ENCODE measurements around the gene NIT1.

NIT1 gene

DNA sequence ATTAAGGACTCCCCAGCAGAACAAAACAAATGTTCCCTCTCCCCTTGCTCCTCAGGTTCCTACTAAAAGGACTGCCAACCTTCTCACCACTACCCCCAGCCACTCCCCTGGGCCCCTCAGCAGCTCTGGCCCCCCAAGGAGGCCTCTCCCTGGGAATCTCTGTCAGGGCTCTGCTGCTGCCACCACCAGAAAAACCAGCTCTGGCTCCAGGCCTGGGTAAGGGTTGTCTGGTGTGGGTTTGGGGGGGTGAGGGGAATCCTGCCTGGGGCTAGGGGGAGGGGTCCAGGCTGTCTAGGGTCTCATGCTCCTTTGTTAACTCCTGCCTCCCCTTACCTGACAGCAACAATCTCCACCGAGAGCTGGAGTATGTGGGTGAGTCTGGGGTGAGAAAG is 33.3 kb upstream of the NIT1 start:
- DNase-seq (ENCODE audit: low read depth in 2 of 2) = no peak

DNA sequence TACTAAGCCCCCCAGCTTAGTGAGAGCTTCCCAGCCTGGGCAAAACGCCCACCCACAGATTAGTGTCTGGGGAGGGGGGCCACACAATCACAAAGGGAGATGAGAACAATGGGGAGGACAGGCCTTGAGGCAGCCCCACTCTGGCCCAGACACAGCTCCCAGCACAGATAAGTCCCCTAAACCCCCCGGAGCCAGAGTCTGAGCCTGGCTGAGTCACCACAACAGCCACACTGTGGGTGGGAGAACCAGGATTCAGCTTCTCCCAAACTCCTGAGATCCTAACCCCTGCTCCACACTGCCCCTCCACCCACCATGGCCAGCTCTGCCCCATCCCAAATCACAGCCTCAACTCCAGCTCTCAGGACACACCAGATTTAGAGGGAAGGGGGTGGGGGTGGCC is 32.7 kb upstream of the NIT1 start:
- no peak for DNase-seq (ENCODE audit: low read depth in 2 of 2)

DNA sequence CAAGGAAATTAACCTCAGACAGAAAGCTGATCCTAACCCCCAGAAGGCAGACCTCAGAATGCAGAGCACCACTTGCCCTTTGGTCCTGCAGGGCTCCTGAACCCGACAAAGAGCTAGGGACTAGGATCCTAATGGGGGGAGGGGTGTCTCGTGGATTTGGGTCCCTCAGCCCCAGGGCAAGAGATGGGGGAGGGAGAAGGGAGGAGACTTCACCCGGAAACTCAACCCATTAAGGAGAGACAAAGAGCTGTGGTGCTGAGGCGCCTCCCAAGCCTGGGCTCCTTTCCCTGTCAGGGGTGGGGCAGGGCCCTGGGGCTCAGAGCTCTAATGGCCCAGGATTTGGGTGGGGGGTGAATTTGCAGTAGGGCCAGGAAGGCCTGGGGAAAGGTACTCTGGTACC is 31.4 kb upstream of the NIT1 start:
- no peak for DNase-seq (ENCODE audit: low read depth in 2 of 2)

DNA sequence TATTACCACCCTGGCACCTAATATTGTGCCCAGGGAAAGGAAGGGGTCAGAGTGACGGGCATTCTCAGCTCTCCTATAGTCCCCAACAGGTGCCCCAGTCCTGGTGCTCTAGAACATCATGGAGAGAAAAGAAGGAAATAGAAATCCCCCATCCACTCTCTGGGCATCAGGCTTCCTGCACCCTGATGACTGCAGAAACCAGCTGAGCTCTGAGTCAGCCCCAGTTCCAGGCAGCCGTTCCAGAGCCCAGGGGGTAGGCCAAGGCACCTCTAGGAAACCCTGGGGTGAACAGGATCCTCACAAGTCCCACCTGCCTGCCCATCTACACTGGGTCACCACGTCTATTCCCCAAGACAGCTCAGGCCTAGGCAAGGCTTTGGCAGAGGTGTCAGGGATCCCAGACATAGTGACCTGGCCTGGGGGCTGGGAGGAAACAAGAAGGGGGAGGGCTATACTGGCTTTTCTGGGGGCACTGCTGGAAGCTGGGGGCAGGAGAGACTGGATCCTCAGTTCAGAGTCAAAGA is 29.3 kb upstream of the NIT1 start:
- DNase-seq (ENCODE audit: low read depth in 2 of 2) = no peak

DNA sequence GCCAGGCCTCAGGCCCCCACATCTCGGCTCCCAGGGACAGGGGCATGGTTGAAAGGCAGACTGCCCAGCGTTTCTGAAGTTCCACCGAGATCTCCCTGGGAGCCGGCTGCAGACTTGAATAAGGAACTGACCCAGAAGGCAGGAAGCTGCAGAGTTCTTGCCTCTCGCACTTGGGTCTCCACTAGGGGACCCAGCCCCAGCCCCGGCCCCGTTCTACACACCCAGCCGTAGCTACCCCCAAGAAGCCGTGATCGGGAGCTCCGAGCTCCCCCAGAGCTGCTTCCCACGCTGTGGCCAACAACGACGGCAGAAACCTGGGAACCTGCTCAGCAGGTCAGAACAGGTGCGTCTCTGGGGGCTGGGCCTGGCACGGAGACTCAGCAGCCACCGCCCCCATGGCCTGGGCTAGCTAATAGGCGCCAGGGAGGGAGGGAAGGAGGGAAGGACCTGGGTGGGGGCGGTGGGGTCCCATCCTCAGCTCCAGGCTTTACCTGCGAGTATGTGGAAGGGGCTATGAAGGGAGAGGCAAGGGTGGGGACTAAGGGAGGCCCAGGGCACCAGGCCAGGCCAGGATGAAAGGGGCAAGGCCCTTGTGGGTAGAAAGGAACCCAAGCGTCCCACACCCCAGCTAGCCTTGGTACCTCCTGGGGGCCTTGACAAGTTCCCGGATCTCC is 28.5 kb upstream of the NIT1 start, which contains the start of gene NECTIN4:
NECTIN4 (minus strand) TSS at position 308 of the 674 bp plus-strand sequence; CDS start at position 46, 262 bp downstream.
- DNase-seq (ENCODE audit: low read depth in 2 of 2) = no peak

DNA sequence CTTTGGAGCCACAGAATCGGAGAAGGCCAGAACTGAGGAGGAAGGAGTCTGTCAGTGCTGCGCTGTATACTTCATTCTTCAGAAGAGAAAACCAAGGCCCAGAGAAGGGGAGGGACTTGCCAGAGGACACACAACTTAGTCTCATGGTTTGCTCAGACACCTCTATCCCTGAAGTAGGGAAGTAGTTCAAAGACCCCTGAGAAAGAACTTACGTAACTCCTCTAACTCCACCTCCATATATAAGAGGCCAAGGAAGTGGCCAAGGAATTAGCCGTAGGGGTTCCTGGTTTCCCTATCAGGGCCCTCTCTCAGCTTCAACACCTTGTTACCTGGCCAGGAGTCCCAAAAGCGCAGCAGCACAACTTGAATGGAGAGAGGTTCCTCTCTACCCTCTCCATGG is 28.0 kb upstream of the NIT1 start:
- DNase-seq (ENCODE audit: low read depth in 2 of 2) = no peak

DNA sequence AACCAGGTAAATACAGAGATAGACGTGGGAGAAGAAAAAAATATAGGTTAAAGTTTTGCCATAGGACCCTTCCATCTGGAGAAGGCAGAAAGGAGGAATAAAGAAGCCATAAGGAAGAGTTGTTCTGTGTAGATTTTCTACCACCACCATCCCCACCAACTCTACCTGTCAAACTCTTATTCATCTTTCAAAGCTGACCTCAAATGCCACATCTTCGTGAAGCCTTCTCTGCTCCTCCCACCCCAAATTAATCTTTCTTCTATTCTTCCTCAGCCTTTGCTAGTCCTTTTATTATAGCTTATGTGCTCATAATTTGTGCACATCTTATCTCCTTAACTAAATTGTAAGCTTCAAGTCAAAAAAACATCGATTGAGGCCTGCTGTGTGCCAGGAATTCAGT is 27.3 kb upstream of the NIT1 start:
- no peak for DNase-seq (ENCODE audit: low read depth in 2 of 2)

DNA sequence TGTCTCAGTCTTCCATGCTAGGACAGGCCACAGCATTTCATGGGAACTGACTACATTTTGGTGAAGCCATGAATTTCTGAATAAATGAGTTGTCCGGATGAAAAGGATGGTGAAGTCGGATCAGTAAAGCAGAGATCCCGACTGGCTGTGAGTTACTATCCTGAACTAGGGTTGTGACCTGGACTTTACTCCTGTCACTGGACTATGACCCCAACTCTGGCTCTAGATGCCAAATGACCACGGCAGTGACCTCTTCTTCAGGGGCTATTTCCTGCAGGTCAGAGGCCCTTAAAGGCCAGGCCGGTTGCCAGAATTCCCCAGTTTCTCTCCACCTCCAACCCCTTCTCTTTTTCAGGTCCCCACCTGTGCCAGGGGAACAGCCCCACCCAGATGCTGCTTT is 26.8 kb upstream of the NIT1 start:
- no peak for DNase-seq (ENCODE audit: low read depth in 2 of 2)

DNA sequence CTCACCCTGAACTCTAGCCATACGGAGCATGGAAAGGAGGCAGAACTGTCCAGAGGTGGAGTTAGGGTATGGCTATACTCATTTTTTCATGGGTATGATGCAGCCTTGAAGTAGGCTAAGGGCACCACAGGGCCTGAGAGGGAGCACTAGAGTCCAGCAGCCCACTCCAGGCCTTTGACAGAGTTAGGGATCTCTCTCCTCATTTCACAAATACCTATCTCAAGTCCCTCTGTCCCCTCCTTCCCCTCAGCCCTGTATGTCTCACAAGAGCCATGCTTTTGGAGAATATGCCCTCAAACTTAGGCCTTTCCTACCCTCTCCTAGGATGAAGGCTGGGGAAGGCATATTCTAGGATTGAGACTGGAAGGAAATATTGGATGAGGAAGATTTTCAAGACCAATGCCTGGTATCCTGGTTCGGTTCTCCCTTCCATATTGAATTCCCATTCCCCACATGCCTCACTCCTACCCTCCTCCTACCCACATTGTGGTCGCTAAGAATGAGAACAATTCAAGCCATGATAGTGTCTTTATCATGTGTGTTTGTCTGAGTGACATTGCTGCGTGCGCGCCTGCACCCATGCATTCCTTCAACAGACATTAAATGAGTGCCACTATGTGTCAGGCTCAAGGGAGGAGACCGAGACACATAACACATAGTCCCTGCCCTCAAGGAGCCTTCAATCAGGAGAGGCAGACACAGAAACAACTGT is 26.0 kb upstream of the NIT1 start:
- DNase-seq (ENCODE audit: low read depth in 2 of 2) = no peak

DNA sequence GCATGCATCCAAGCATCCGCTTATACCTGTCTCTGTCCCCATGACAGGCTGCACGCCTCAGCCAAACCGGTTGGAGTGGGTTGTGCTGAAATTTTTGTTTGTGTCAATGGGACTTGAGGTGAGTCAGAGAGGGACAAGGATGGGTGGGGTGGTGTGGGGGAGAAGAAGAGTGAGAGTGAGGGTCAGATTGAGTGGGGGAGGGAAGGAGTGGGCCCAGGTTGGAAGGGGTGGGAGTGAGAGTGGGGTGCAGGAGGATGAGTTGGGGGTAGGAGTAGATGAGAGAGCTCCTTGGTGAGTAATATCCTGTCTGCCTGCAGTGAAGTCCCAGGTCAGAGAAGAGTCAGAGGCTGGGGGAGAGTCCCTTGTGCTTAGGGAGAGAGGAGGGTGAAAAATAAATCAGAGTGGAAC is 25.3 kb upstream of the NIT1 start:
- DNase-seq (ENCODE audit: low read depth in 2 of 2) = peak; percentile 44 to 60

DNA sequence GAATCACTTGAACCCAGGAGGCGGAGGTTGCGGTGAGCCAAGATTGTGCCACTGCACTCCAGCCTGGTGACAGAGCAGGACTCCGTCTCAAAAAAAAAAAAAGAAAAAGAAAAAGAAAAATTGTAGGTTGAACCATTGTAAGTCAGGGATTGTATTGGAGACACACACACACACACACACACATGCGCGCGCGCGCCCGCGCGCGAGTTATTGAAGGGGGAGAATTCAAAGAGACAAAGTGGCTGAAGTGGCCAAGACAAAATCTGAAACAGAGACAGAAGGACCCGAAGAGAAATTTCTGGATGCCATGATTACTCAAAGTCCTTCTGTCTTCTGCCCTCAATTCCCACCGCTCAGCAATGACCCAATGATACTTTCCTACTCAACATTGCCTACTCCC is 23.4 kb upstream of the NIT1 start:
- DNase-seq (ENCODE audit: low read depth in 2 of 2) = no peak

DNA sequence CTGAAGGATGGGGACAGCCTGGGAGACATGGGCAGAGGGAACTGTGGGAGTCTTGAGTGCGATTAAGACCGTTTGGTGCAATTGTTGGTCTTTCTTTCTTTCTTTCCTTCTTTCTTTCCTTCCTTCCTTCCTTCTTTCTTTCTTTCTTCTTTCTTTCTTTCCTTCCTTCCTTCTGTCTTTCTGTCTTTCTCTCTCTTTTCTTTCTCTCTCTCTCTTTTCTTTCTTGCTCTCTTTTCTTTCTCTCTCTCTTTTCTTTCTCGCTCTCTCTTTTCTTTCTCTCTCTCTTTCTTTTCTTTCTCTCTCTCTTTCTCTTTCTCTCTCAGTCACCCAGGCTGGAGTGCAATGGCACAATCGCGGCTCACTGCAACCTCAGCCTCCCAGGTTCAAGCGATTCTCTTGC is 22.7 kb upstream of the NIT1 start:
- DNase-seq (ENCODE audit: low read depth in 2 of 2) = no peak

DNA sequence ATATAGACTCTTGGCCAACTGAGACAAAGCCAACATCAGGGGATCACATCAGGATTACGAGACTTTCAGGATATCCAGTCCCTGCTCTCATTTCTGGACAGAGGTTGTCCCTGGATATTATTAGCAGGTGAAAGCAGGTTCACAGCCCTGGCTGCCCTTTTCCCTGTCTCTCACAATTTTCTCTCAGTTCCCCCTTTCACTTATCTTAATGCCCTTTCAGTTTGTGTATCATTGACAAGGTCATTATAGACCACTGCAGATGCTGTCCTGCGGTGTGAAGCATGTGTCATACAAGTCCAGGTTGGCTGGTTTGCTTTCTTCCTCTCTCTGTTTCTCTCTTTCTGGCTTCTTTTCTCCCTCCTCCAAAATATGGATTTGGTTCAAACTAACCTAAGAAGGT is 21.9 kb upstream of the NIT1 start:
- no peak for DNase-seq (ENCODE audit: low read depth in 2 of 2)

DNA sequence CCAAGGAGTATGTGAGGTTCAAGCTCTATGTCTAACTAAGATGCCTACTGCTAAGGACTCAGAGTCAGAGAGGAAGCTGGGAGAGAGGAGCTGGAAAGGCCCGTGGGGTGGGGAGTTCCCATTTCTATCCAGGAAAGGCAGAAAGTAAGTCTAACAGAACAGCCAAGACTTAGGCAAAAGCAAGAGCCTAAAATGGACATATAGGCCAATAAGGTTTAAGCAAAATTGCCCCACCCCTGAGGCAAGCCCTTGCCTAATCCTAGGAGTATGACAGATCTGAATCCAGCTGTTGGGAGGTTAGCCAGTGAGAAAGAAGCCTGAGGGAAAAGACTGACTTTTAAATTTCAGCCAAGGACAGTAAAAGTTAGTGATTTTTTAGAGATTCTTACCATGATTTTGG is 21.4 kb upstream of the NIT1 start:
- DNase-seq (ENCODE audit: low read depth in 2 of 2) = no peak

DNA sequence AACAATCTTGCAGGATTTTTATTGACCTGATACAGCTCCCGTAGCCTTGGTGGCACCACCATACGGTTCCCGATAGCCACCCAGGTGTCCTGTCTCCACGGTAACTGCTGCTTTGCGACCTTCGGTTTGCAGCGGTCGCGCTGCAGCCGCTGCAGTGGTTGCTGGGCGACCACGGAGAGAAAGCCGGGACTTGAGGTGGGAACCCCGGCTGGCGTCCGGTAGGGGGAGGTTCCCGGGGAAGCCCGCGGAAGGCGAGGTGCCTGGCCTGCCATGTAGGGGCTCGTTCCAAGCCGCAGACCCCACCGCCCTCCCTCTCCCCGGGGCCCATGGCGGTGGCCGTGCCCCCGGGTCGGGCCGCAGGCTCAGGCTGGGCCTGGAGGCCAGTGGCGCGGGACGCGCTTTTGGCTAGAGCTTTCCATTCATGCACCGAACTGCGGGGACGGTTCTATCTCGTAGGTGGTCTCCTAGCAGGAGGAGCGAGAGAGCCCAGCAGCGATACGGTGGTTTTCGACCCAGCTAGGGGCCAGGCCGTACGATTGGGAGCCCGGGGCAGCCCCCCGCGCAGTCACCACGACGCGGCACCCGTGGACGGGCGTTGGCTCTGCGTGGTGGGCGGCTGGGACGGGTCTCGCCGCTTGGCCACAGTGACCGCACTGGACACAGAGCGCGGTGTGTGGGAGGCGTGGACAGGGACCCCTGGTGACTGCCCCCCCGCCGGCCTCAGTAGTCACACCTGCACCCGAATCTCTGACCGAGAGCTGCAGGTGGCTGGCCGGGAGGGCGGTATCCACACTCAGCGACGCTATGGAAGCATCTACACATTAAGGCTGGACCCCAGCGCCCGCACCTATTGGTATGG is 19.5 kb upstream of the NIT1 start, which contains the start of gene KLHDC9:
KLHDC9 (plus strand) TSS at position 152 of the 859 bp plus-strand sequence; CDS start at position 327, 175 bp downstream.
- peak; percentile 26 to 60 for DNase-seq (ENCODE audit: low read depth in 2 of 2)

DNA sequence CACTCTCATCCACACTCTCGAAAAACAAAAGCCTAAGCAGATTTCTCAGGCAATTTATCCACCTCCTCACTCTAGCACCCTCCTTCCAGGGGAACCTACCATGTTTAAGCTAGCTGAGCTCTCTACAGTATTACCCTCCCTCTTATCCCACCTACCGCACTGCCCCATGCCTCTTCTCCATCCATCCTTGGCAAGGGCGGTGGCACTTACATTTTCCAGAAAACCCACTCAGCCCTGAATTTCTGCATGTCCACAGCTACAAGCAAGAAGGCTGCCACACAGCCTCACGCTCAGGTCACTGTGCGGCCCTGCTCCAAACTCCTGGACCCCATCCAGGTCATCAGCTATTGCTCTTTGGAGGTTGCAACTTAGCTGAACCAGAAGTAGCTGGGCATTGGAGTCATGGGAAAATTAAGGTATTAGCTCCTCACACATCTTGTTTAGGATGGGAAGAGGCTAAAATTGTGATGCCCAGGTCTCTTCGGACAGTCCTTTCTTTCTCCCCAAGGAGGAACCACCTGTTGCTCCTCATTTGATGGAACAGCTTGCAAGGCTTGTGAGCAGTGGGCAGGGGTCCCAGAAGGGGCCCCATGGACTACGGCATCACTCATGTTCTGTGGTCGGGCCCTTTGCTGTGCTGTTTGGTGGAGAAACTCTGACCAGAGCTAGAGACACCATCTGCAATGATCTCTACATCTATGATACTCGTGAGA is 18.7 kb upstream of the NIT1 start:
- no peak for DNase-seq (ENCODE audit: low read depth in 2 of 2)

DNA sequence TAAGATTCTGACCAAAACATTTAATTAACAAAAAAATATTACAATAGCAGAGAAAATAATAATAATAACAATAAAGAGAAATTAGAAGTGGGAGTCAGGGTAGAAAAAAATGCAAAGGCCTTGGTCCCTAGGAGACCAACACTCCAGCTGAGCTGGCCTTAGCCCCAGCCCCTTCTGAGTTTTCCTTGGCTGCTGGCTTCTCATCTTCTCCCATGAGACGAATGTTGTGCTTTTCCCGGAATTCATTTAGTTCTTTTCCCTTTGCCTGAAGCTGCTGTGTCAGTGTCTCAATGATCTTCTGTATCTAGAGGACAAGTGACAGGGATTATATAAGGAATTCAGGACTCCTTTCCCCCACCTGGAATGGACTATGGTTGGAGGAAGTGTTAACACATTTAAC is 17.3 kb upstream of the NIT1 start:
- no peak for DNase-seq (ENCODE audit: low read depth in 2 of 2)

DNA sequence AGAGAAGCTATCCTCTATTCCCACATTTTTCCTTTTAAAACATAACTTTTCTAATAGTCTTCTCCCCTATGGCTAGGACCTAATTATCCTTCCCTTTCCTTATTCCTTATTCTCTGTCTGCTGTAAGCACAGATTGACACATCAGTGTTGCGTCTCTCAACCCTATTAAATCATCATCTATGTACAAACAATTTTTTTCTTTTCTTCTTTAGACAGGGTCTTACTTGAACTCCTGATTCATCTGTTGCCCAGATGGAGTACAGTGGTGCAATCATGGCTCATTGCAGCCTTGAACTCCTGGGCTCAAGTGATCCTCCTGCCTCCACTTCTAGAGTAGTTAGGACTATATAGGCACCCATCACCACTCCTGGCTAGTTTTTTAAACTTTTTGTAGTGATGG is 11.5 kb upstream of the NIT1 start:
- DNase-seq (ENCODE audit: low read depth in 2 of 2) = no peak

DNA sequence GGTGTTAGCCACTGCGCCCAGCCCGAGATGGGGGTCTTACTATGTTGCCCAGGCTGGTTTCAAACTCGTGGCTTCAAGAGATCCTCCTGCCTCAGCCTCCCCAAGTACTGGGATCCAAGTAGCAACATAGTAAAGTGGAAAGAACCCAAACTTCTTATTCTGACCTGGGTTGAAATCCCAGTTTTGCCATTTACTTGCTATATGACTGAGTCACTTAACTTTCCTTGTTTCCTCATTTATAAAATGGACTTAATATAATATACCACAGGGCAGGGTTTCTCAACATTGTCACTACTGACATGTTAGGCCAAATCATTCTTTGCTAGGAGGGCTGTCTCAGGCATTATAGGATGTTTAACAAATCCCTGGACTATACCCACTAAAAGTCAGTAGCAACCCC is 6.8 kb upstream of the NIT1 start:
- no peak for DNase-seq (ENCODE audit: low read depth in 2 of 2)

DNA sequence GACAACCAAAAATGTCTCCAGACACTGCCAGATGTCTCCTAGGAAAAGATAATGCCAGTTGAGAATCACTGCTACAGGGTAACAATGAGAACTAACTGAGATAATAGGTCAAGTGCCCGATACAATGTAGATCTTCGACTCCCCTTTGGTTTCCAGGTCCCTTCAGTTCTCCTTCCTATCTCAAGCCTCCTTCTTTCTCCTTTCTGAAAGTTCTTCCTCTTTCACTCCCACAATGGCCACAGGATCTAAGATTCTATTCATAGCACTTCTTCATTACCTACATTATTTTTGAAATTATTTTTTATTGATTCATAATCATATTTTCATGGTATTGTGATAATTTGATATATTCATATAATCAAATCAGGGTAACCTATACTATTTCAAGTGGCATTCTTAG is 6.4 kb upstream of the NIT1 start:
- DNase-seq (ENCODE audit: low read depth in 2 of 2) = no peak

DNA sequence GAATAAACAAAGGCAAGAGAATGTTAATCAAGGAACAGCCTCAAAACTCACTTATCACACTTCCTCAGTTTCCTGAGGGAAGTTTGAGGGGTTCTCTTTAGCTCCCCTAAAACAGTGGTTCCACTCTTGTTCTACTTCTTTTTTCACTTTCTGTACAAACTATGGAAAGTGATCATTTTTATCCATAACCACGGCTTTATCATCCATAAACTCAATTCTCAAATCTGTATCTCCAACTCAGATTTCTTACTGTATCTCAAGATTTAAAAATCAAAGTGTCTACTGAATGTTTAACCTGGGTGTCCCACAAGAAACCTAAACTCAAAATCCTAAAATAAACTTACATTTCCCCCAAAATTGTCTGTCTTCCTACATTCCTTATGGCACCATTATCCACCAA is 4.0 kb upstream of the NIT1 start:
- DNase-seq (ENCODE audit: low read depth in 2 of 2) = no peak

DNA sequence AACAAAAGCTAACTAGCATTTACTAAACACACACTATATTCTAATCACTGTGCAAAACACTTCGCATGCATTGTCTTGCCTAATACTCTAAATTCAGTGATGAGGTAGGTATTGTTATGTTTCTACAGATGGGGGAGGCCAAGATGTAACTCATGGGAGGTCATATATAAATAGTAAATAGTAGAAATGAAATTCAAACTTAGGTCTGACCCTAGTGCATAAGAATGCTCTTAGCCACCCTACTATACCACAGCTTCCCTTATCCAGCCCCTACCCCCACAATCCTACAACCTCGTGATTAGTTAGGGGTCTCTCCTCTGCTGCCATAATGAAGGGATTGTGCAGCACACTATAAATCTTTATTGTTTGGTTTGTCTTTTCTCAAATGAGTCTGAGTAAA is 3.3 kb upstream of the NIT1 start:
- no peak for DNase-seq (ENCODE audit: low read depth in 2 of 2)

All from stimulated activated CD8-positive, alpha-beta memory T cell treated with anti-CD3 and anti-CD28 coated beads, Interleukin-7, amount 100 ng/mL, for 4 hours (primary cell).